Measurements from ENCODE around the gene ATG14.

DNA sequence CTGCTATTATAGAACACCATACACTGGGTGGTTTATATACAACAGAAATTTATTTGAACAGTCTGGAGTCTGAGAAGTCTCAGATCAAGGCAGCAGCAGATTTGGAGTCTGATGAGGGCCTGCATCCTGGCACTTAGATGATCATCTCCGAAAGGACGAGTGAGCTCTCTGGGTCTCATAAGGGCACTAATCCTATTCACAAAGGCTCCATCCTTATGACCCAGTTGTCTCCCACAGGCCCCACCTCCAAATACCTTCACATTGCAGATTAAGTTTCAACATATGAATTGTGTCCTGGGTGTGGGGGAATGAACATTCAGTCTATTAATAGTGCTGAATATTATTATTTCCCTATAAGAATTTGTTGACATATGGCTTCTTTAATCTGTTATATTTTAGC lies 86.8 kb downstream of the ATG14 start:
- no peak for TF ChIP-seq EZH2phosphoT487 (IDR thresholded peaks at IDR 0.05)
- TF ChIP-seq, protein P1, sequence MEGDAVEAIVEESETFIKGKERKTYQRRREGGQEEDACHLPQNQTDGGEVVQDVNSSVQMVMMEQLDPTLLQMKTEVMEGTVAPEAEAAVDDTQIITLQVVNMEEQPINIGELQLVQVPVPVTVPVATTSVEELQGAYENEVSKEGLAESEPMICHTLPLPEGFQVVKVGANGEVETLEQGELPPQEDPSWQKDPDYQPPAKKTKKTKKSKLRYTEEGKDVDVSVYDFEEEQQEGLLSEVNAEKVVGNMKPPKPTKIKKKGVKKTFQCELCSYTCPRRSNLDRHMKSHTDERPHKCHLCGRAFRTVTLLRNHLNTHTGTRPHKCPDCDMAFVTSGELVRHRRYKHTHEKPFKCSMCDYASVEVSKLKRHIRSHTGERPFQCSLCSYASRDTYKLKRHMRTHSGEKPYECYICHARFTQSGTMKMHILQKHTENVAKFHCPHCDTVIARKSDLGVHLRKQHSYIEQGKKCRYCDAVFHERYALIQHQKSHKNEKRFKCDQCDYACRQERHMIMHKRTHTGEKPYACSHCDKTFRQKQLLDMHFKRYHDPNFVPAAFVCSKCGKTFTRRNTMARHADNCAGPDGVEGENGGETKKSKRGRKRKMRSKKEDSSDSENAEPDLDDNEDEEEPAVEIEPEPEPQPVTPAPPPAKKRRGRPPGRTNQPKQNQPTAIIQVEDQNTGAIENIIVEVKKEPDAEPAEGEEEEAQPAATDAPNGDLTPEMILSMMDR (IDR thresholded peaks at IDR 0.05): no peak
